Medulla oblongata (tissue), 1 donor: Measurements from ENCODE around the gene SPOCK1.

ENCODE experiments used
- DNase-seq: peaks from one replicate; pipeline ENCODE4 v3.0.0-alpha.2; 2015; ENCODE audit errors: extremely low spot score

SPOCK1 gene

DNA sequence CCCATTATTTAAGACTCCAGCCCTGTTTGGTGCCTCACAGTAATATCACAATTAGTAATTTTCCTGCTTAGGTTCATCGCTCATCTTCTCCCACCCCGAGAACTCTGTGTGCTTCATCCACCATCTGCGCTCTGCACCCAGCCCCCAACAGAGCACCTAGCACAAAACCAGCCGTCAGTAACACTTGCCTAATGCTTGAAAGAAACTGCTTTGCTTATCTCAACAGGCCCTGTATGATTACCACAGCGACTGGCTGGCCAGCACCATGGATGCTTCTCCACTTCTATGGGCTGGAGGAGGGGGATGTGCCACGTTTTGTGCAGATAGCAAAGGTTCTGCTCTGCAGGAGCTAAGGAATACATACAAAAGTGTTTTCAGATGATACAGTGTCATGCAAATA is 166.8 kb downstream of the SPOCK1 start:
- DNase-seq: no peak

DNA sequence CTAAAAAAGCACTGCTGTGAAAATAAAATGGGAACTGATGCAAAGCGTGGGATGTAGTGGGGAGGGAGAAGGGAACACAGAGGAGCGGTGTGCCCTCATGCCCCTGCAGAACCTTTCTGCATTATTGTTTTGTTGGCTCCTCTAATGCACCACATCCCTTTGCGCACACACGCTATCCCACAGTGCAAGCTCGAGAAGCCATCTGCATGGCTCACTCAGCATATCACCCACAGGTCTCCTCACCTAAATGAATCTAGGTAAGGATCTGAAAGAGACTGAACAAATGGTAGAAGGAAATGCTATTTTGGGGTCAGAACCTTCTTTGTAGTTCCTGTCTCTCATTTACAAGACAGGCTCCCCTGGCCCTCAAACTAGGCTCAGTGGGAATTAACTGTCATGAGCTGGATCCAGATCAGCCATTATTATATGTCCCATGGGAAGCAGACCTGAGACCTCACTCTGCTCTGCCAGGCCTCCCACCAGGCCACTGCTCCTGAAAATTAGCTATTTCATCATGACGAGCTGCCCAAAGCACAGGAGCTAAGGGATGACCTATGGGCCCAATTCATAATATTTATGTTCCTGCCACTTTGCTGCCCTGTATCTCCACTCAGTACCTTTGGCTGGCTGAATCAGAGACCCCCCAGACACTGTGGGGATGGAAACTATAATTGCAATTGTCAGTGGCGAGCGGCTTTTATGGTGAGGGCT is 169.4 kb downstream of the SPOCK1 start:
- DNase-seq: no peak

DNA sequence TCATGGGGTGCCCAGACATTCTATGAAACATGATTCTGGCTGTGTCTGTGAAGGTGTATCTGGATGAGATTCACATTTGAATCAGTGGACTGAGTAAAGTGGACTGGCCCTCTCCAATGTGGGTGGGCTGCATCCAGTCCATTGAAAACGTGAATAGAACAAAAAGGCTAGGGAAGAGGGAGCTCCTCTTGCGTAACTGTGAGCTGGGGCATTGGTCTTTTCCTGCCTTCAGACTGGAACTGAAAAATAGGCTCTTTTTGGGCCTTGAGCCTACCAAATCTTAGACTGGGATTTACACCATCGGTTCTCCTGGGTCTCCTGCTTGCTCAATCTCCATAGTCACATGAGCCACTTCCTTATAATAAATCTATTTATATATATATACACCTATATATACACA is 170.1 kb downstream of the SPOCK1 start:
- DNase-seq: no peak

DNA sequence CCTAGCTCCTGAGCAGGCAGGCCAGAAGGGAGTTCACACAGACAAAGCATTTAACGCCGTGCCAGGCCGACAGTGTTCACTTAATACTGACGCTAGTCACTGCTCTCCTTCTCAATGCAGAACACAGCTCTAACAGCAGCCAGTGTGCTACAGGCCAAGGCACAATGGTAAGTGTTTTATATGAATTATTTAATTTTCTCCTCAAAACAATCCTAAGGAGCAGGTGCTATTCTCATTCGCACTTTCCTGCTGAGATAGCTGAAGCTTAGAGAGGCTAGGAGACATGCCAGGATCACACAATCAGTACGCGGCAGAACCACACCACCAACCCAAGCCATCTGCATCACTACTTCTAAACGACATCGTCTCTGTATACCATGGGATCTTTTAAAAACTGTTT is 170.7 kb downstream of the SPOCK1 start:
- no peak for DNase-seq

DNA sequence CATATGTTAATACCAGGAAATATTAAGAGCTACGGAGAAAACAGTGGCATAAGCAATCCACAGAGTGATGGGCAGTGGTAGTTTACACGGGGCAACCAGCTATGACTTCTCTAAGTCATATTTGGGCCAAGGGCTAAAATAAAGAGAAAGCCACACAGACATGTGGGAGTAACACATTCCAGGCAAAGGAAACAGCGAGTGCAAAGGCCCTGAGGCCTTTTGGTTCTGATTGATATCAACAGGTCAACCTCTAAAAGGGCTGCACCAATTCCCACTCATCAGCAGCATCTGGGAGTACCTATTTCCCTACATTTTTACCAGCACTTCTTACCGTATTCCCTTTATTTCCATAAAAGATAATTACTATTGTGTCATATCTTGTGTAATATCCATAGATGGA is 173.4 kb downstream of the SPOCK1 start:
- DNase-seq: no peak

DNA sequence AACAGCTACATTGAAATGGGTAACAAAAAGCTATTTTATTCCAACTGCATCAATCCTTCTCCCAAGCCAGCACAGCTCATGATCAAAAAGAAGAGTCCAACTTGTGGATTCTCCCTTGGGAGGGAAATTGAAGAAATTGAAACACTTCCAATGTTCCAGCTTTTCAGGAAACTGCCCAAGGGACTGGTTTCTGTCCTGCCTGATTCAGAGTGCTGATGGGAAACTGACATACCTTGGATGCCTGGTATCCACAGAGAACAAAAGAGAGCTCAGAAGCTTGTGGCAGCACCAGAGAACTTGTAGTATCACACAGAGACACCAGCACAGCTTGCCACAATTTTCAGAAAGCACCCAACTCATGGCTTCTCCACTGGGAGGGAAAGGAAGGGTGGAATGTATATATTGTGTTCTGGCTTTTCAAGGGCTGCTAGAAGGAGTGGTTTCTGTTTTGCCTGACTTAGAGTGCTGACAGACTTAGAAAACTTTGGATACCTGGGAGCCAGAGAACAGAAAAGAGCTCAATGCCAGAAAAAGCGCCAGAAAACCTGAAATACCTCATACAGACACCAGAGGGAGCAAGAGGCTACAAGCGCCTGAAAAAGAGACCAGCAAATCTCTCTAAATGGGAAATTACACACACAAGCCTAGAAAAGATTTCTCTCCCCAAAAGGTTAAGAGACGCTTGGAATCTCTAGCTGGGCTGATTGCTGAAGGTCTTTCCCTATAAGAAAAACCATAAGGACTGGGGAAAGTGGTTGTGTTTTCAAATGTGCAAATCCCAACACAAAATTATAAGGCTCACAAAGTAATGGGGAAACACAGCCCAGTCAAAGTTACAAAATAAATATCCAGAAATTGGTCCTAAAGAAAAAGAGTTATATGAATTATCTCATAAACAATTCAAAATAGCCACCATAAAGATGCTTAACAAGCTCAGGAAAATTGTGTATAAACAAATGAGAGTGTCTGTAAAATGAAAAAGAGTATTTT is 178.8 kb downstream of the SPOCK1 start:
- peak; percentile 89 for DNase-seq

DNA sequence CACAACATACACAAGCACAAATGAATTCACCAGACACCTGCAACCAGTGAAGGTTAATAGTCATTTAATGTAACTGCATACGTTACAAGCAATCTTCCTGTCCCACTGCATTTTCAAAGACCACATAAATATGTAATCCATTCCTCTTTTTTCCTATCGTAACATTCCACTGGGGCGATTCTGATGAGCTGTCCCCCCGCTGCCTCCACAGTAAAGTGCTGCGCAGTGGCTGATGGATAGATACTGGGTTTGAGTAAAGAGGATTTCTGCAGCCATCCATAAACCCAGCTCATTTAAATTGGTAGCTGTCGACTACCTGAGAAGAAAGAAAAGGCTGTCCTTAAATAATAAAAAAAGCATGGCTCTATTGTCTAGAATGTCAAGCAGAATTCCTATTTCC is 181.1 kb downstream of the SPOCK1 start:
- DNase-seq: no peak

DNA sequence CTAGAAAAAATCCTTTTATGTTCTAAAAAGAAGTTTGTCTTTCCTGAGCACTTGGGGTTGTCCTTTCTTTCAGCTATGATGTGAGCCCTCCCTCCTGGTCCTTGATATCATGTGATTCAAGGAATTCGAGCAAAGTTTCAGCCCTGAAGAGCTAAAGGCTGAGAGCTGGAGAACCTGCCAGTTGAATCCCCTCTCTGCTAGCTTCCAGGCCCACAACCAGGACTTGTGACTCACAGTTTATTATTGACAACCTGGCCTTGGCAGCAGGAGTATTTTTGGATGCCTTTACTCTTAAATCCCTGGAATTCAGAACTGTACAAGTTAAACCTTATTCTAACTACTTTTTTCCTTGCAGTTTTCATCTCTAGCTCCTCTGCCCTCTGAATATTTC is 182.8 kb downstream of the SPOCK1 start:
- DNase-seq: no peak

DNA sequence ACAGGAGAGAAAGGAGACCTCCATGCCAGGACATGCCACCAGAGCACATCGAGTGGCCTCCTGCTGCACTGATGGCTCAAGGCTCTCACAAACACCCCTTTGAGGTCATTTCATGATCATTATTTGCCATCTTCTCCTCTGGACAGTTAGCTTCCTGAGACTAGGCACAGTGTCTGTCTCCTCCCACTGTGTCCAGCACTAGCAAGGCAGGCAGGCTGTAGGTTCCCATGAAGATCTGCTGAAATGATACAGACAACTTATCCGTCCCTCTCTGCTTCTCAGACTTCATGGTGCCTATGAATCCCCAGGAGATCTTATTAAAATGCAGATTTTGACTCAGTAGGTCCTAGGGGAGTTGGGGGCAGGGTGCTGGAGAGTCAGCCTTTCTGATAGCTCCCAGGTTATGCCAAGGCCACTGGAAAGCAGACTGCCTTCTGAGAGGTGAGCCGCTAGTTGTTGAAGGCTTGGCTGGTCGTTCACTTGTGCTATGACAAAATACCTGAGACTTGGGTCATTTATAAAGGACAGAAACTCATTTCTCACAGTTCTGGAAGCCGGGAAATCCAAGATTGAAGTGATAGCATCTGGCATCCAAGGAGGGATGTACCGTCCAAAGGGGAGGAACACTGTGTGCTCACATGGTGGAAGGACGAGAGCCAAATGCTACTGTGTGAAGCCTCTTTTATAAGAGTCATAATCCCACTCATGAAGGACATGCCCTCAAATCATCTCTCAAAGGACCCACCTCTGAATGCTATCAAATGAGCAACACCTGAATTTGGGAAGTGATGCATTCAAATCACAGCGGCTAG is 183.4 kb downstream of the SPOCK1 start:
- no peak for DNase-seq

DNA sequence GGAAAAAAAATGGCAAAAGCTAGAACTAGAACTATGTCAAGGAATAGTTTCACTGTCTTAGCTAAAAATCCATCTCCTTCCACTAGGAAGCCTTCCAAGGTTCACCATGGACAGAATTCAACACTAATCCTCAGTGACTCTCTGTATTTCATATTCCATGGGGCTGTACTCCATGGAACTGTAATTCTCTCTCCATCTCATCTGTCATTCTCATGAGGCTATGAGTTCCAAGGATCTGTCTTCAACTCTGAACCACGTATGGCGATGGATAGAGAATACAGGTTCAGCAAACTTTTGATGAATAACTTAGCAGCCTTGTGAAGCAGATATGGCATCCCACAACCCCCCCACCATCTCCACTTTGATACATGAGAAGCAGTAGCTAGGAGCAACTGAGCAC is 184.0 kb downstream of the SPOCK1 start:
- DNase-seq: no peak

DNA sequence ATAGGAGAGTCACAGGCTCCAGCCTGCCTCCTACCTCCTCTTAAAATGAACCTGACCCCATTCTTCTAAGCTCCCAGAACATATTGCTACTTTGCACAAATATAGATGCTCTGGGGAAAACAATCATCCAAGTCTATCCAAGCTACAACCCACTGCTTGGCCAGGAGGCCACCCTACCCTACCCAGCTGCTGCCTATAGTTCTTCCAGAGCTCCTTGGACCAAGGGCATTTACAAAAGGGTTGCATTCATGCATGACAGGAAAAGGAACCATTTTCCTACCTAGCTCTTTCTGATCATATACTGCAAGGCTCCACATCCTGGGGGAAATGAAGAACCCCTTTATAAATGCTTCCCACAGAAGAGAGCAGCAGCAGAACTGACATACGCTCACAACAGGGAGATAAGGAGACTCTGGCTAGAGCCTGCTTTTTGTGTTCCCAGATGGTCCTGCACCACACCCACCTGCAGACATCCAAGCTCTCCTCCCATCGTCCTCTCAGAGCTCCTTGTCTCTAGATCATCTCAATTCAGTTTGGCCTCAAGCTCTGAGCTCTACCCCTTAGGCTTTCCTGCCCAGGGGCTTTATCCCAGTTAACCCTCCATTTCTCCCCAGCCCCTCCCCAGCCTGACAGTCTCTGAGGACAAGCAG is 185.5 kb downstream of the SPOCK1 start:
- no peak for DNase-seq

DNA sequence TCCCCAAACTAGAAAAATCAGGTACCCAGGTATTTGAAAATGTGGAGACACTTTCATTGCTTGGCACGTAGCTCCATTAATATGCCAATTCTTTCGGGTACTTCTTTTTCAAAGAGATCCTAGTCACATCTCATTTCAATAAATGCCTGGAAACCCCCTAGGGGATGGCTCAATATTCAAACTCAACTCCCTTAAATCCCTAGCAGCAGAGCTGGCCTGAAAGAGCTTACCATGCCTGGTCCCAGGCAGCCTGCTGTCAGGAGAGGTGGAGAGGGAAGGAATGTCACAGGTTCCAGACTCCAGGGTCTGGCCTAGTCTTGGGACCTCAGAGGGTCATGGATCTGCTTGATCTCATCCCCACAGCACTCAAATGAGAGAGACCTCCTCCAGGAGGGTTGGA is 187.1 kb downstream of the SPOCK1 start:
- DNase-seq: no peak

DNA sequence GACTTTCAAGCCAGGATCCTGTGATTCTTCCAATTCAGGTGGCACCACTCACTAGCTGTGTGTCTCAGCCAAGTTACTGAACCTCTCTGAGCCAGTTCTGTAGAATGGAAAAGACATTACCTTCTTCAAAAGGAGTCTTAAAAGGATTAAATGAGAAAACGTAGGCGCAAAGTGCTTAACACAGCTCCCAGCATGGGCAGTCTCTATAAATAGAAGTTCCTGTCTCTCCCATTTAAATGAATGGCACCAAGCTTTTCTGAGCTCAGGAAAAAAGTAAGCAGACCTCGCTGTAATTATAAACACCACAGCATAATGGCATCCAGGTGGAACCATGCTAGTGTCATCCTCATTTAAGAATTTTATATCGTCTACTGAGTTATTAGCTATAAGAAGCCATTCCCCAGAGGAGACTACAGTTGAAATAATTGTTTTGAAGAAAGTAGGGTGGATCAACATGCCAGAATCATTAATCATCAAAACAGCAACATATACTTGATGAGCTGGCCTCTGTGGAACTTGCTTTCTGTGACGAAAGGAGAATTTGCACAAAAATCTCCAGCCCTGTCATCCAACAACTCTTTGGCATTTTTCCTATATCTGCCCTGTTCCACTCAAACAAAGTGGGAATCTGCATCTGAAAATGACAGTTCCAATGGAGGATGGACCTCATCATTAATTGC is 188.9 kb downstream of the SPOCK1 start:
- DNase-seq: no peak

DNA sequence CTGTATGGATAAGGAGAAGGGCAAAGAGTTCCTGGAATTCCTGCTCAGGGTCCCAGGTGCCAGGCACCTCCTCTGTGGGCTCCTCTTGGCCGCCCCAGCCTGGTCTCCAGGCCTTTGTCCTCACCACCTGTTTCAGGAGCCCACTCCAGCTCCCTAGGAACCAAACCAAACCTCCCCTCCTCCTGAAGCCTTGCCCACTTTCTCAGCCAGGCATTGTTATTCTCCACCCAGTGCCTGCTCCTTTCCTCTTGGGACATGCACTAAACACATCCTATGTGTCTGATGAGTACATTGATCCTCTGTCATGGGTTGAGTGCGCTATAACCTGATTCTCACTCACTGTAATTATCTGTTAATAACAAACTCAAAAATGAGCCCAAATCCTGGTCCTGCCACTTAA is 189.8 kb downstream of the SPOCK1 start:
- DNase-seq: no peak

DNA sequence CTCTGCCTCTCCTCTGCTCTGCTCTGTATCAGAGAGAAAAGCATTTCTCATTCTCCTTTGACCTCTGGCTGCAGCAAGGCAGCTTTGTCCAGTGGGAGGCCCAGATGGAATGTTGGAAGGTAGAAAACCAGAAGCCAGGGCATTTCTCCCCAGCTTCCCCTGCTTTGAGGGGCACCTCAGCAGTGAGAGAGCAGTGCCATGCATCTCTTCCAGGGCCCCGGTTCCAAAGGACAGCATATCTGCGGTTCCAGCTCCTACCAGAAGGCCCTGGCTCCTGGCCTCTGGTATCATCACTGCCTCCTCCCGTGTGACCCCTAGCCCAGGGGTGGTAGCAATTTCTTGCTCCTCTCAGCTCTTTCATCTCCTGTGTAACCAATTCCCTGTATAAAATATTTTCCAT is 190.8 kb downstream of the SPOCK1 start:
- DNase-seq: no peak

DNA sequence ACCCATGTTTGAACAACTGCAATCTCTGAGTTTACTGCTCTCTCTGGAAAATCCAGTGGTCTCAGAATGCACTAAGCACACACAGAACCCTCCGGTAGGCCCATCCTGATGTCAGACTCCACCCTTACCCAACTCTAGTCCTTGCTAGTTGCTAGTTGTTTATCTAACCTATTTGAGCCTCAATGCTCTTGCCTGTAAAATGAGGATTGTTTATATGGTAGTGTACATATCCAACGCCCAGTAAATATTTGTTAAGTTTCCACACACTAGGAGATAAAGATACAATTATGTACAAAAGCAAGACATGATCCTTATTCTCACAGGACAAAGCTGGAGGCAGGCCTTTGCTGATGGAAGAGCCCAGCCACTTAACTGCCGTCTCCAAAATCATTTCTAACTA is 192.2 kb downstream of the SPOCK1 start:
- DNase-seq: no peak

DNA sequence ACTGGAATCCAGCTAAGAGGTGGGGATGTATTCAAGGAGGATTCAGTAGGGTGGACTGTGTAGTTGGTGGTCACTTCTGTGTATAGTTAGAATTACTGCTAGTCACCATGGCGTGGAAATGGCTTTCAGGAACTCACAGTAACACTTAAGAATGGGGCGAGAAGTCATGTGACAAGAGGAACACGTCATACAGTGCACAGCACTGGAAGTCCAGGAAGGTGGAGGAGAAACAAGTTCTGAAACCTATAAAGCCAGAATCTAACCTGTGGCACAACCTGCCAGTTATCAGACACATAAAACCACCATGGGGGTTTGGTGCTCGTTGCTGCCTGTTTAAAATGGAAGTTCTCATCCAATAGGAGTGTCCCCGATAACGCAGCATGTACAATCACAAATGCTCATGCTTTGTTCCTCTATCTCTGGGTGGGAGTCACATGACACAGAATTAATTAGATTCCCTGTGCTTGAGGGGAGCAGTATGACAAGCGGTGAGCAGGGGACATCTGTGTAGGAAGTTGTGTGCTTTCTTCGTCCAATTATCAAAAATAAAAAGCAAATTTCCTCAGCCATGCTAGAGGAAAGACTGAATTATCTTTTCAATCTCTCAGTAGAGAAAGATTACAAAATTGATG is 193.0 kb downstream of the SPOCK1 start:
- no peak for DNase-seq

DNA sequence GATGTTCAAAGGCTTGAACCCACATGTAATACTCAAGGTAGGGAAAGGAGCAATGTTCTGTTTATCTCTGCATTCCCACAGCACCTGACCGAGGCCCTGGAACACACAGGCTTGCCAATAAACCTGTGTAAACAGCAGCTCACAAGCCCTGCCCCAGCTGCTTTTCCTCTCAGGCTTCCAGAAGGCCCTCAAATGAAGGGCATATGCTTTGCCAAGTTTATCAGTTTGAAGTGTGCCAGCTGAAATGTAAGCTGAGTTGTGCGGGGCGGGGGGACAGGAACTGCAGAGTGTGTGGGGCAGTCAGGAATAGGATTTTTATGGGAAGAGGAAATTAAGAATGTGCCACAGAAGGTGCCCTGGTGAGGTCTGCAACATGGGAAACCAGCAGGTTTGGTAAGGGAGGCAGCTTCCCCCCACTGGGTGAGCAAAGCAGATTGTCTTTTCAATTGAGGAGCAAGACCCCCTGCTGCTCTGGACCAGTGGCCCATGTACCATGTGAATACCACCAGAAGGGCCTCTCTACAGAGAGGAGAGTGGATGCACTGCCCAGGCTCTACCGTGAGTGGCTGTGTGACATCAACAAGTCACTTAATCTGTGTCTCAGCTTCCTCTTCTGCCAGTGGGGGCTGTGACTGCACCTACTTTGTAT is 194.8 kb downstream of the SPOCK1 start:
- no peak for DNase-seq

DNA sequence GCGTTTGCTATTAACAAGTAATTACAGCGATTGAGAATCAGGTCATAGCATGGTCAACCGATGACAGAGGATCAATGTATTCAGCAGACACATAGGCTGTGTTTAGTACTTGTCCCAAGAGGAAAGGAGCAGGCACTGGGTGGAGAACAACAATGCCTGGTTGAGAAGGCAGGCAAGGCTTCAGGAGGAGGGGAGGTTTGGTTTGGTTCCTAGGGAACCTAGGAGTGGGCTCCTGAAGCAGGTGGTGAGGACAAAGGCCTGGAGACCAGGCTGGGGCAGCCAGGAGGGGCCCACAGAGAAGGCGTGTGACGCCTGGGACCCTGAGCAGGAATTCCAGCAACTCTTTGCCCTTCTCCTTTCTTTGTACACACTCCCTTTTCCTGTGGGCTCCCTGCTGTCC is 195.6 kb downstream of the SPOCK1 start:
- no peak for DNase-seq
